ENCODE data around the gene DNAI7. TPM values are rescaled to one million over a fixed set of nuclear protein-coding genes. Genes with fewer than 3 reads are reported as not detected.

DNAI7 gene
- total RNA-seq, 1 experiment from 2014 or later, result 0.10 TPM

GRCh38 chr12:25202137-25202536 lies 7.2 kb upstream of the DNAI7 start:
- DNase-seq (ENCODE audit: low read depth, low spot score) (no peak), ATAC-seq (peak; percentile 35; the same call in 1 of the 2 replicates)
- intact Hi-C loops (cut with micrococcal nuclease; ENCODE audit: unreplicated experiment), result no loop called here
- peaks cover 3% of the 10 kb centered on the region; the same call in 1 of the 2 replicates for H3K36me3 ChIP-seq (ENCODE audit: control insufficient read depth, insufficient read depth, low read length)
- H3K4me3 ChIP-seq (ENCODE audit: low read depth in 2 of 2, low read length in 2 of 2), result no peak overlapping the region
- in situ Hi-C loops (cut with HindIII; ENCODE audit: low pct_unique_long_range_greater_than_20kb, low sequenced_read_pairs), result no loop called here
- H3K9me3 ChIP-seq (ENCODE audit: control insufficient read depth, insufficient read depth, low read depth, low read length), result no peaks in the 10 kb centered on the region
- no TSS peak for BruUV-seq (replicated peaks)
- ChIA-PET CTCF (no interaction called here), POLR2A (no interaction called here)
- no peak for TF ChIP-seq TCF7L2 (IDR thresholded peaks at IDR 0.05; ENCODE audit: low read depth, low read length)
- TF ChIP-seq POLR2AphosphoS5 (IDR thresholded peaks at IDR 0.05; ENCODE audit: low read depth, low read length), result no peak
- TF ChIP-seq CTCF (IDR thresholded peaks at IDR 0.05), result no peak
- no peak for TF ChIP-seq SIN3A (IDR thresholded peaks at IDR 0.05; ENCODE audit: borderline replicate concordance, insufficient read depth, low read depth, low read length)
- TF ChIP-seq, protein P1, sequence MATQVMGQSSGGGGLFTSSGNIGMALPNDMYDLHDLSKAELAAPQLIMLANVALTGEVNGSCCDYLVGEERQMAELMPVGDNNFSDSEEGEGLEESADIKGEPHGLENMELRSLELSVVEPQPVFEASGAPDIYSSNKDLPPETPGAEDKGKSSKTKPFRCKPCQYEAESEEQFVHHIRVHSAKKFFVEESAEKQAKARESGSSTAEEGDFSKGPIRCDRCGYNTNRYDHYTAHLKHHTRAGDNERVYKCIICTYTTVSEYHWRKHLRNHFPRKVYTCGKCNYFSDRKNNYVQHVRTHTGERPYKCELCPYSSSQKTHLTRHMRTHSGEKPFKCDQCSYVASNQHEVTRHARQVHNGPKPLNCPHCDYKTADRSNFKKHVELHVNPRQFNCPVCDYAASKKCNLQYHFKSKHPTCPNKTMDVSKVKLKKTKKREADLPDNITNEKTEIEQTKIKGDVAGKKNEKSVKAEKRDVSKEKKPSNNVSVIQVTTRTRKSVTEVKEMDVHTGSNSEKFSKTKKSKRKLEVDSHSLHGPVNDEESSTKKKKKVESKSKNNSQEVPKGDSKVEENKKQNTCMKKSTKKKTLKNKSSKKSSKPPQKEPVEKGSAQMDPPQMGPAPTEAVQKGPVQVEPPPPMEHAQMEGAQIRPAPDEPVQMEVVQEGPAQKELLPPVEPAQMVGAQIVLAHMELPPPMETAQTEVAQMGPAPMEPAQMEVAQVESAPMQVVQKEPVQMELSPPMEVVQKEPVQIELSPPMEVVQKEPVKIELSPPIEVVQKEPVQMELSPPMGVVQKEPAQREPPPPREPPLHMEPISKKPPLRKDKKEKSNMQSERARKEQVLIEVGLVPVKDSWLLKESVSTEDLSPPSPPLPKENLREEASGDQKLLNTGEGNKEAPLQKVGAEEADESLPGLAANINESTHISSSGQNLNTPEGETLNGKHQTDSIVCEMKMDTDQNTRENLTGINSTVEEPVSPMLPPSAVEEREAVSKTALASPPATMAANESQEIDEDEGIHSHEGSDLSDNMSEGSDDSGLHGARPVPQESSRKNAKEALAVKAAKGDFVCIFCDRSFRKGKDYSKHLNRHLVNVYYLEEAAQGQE (IDR thresholded peaks at IDR 0.05; ENCODE audit: insufficient read depth in 1 of 2, low read depth in 2 of 2, low read length in 1 of 2), result no peak
- no peak overlapping the region for H3K27ac ChIP-seq (ENCODE audit: low read length)
- no peaks in the 10 kb centered on the region for H3K27me3 ChIP-seq (ENCODE audit: control insufficient read depth, insufficient read depth, low read length)
- no peaks in the 10 kb centered on the region for H3K4me1 ChIP-seq (ENCODE audit: control insufficient read depth, insufficient read depth, low read length)

DNA sequence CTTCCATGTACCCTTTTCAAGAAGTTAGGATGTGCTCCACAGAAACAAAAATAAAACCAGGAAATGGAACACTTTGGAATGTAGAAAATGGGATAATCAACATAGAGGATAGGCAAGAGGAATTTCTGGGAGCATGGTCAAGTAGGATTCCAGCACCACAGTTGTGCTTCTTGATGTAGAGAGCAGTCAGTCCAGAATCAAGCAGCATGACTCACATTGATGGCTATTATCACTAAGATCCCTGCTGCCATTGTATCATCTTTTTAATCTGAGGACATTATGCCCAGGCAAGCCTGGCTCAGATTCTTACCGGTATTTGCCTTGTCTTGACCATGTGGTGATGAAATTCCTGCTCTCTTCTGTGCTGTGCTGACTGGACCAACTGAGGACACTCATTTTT lies 5.7 kb upstream of the DNAI7 start:
- Histone ChIP-seq H3K4me1 (ENCODE audit: control insufficient read depth, insufficient read depth, low read length) (peaks cover 9% of the 10 kb centered on the region), H3K36me3 (ENCODE audit: control insufficient read depth, insufficient read depth, low read length) (peaks cover under 1% of the 10 kb centered on the region; the same call in 1 of the 2 replicates), H3K27me3 (ENCODE audit: control insufficient read depth, insufficient read depth, low read length) (no peaks in the 10 kb centered on the region), H3K27ac (ENCODE audit: low read length) (no peak overlapping the region), H3K4me3 (ENCODE audit: low read depth in 2 of 2, low read length in 2 of 2) (no peak overlapping the region), H3K9me3 (ENCODE audit: control insufficient read depth, insufficient read depth, low read depth, low read length) (no peaks in the 10 kb centered on the region)
- intact Hi-C loops (cut with micrococcal nuclease; ENCODE audit: unreplicated experiment) (no loop called here), in situ Hi-C loops (cut with HindIII; ENCODE audit: low pct_unique_long_range_greater_than_20kb, low sequenced_read_pairs) (no loop called here)
- CTCF ChIA-PET, result no interaction called here
- DNase-seq (ENCODE audit: low read depth, low spot score) (no peak), ATAC-seq (no peak; the same call in 1 of the 2 replicates)
- no peak for TF ChIP-seq SIN3A (IDR thresholded peaks at IDR 0.05; ENCODE audit: borderline replicate concordance, insufficient read depth, low read depth, low read length)
- no peak for TF ChIP-seq TCF7L2 (IDR thresholded peaks at IDR 0.05; ENCODE audit: low read depth, low read length)
- no peak for TF ChIP-seq CTCF (IDR thresholded peaks at IDR 0.05)
- no peak for TF ChIP-seq POLR2AphosphoS5 (IDR thresholded peaks at IDR 0.05; ENCODE audit: low read depth, low read length)
- TF ChIP-seq, protein P1 (IDR thresholded peaks at IDR 0.05; ENCODE audit: insufficient read depth in 1 of 2, low read depth in 2 of 2, low read length in 1 of 2), result no peak
- POLR2A ChIA-PET, result no interaction called here
- BruUV-seq (replicated peaks), result no TSS peak
